ENCODE measurements around the gene DDR2.
"Not testable (repeated sequence)": the region's sequence is repeated elsewhere in the genome, so short reads cannot be mapped to it uniquely, and the experiment has no call there.

Gene DDR2

GRCh38 chr1:162788783-162789182 lies 156.5 kb downstream of the DDR2 start:
- not testable (repeated sequence) for DNase-seq

- peak; percentile 48 for DNase-seq
Observed at GRCh38 chr1:162790303-162790984, 158.2 kb downstream of the DDR2 start, which contains the start of gene HSD17B7. Gene HSD17B7, plus strand, starts transcription at chr1:162790702. Its CDS starts 99 bp downstream, at chr1:162790801.

GRCh38 chr1:162790985-162791357 lies 158.7 kb downstream of the DDR2 start:
- not testable (repeated sequence) for DNase-seq

- DNase-seq = not testable (repeated sequence)
Observed at GRCh38 chr1:162794284-162794683, 162.0 kb downstream of the DDR2 start.

GRCh38 chr1:162796617-162797279 lies 164.5 kb downstream of the DDR2 start:
- DNase-seq = not testable (repeated sequence)

- peak; percentile 68 for DNase-seq
Observed at GRCh38 chr1:162799995-162800830, 167.9 kb downstream of the DDR2 start.

GRCh38 chr1:162807503-162807902 lies 175.2 kb downstream of the DDR2 start:
- not testable (repeated sequence) for DNase-seq

GRCh38 chr1:162812357-162812756 lies 180.1 kb downstream of the DDR2 start:
- DNase-seq = not testable (repeated sequence)

- DNase-seq = not testable (repeated sequence)
Observed at GRCh38 chr1:162818136-162818535, 185.9 kb downstream of the DDR2 start.

- DNase-seq = not testable (repeated sequence)
Observed at GRCh38 chr1:162818666-162819065, 186.4 kb downstream of the DDR2 start.

GRCh38 chr1:162822391-162823200 lies 190.3 kb downstream of the DDR2 start:
- DNase-seq = no peak

- DNase-seq = no peak
Observed at GRCh38 chr1:162823231-162823630, 191.0 kb downstream of the DDR2 start.

GRCh38 chr1:162823771-162824525 lies 191.7 kb downstream of the DDR2 start:
- DNase-seq = no peak

GRCh38 chr1:162829268-162829667 lies 197.0 kb downstream of the DDR2 start:
- DNase-seq = no peak

GRCh38 chr1:162832470-162832869 lies 200.2 kb downstream of the DDR2 start:
- DNase-seq = no peak

GRCh38 chr1:162835157-162835899 lies 203.1 kb downstream of the DDR2 start:
- DNase-seq = peak; percentile 54
